ENCODE measurements around the gene MRAP. TPM values are rescaled to one million over a fixed set of nuclear protein-coding genes. Genes with fewer than 3 reads are reported as not detected.

Gene MRAP
- total and polyA plus RNA-seq, 2 experiments from 2014 or later = 0.33 TPM; not detected in 1

GRCh38 chr21:32359719-32360260 is 61.1 kb downstream of the MRAP start:
- WGBS (ENCODE audit: low lambda C conversion rate, missing lambda C conversion rate) = 81% methylated on average over 7 of the region's 7 CpGs
- H3K9me2 ChIP-seq (replicated peaks; ENCODE audit: insufficient read depth) = no peaks in the 10 kb centered on the region
- H3K36me3 ChIP-seq (replicated peaks; ENCODE audit: insufficient read depth, low read depth) = no peaks in the 10 kb centered on the region

GRCh38 chr21:32360401-32360975 is 61.8 kb downstream of the MRAP start:
- H3K4me2 ChIP-seq = no peak overlapping the region
- no peaks in the 10 kb centered on the region for H3K4me1 ChIP-seq (ENCODE audit: insufficient read depth)
- 90% methylated on average over 5 of the region's 5 CpGs for WGBS (ENCODE audit: low lambda C conversion rate, missing lambda C conversion rate)
- no peak overlapping the region for H2AFZ ChIP-seq
- no peaks in the 10 kb centered on the region for H3K36me3 ChIP-seq (replicated peaks; ENCODE audit: insufficient read depth, low read depth)
- no peaks in the 10 kb centered on the region for H3K9me2 ChIP-seq (replicated peaks; ENCODE audit: insufficient read depth)
- H4K20me1 ChIP-seq (ENCODE audit: insufficient read depth, poor library complexity, severe bottlenecking) = no peaks in the 10 kb centered on the region
- no peaks in the 10 kb centered on the region for H3K9me3 ChIP-seq (ENCODE audit: low read depth)
- no peak for DNase-seq (ENCODE audit: low spot score)
- no peak overlapping the region for H3K27ac ChIP-seq
- H3K27me3 ChIP-seq = no peaks in the 10 kb centered on the region
- H3K4me3 ChIP-seq = no peak overlapping the region
- no peaks in the 10 kb centered on the region for H3K79me2 ChIP-seq
- TF ChIP-seq EZH2 (IDR thresholded peaks at IDR 0.05; ENCODE audit: borderline replicate concordance) (no peak), EZH2phosphoT487 (IDR thresholded peaks at IDR 0.05; ENCODE audit: low read depth, severe bottlenecking, unreplicated experiment) (no peak)

More at GRCh38 chr21:32359719-32360260, 61.1 kb downstream of the MRAP start:
- no peak for DNase-seq (ENCODE audit: low spot score)
- H3K4me2 ChIP-seq = no peak overlapping the region
- TF ChIP-seq EZH2 (IDR thresholded peaks at IDR 0.05; ENCODE audit: borderline replicate concordance) = no peak
- TF ChIP-seq EZH2phosphoT487 (IDR thresholded peaks at IDR 0.05; ENCODE audit: low read depth, severe bottlenecking, unreplicated experiment) = no peak
- TF ChIP-seq, protein P1, sequence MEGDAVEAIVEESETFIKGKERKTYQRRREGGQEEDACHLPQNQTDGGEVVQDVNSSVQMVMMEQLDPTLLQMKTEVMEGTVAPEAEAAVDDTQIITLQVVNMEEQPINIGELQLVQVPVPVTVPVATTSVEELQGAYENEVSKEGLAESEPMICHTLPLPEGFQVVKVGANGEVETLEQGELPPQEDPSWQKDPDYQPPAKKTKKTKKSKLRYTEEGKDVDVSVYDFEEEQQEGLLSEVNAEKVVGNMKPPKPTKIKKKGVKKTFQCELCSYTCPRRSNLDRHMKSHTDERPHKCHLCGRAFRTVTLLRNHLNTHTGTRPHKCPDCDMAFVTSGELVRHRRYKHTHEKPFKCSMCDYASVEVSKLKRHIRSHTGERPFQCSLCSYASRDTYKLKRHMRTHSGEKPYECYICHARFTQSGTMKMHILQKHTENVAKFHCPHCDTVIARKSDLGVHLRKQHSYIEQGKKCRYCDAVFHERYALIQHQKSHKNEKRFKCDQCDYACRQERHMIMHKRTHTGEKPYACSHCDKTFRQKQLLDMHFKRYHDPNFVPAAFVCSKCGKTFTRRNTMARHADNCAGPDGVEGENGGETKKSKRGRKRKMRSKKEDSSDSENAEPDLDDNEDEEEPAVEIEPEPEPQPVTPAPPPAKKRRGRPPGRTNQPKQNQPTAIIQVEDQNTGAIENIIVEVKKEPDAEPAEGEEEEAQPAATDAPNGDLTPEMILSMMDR (IDR thresholded peaks at IDR 0.05; ENCODE audit: poor library complexity) = no peak
- no peaks in the 10 kb centered on the region for H3K79me2 ChIP-seq
- H3K4me3 ChIP-seq = no peak overlapping the region
- H3K9me3 ChIP-seq (ENCODE audit: low read depth) = no peaks in the 10 kb centered on the region
- H2AFZ ChIP-seq = no peak overlapping the region
- H3K27me3 ChIP-seq = no peaks in the 10 kb centered on the region
- H4K20me1 ChIP-seq (ENCODE audit: insufficient read depth, poor library complexity, severe bottlenecking) = no peaks in the 10 kb centered on the region
- no peak overlapping the region for H3K27ac ChIP-seq
- H3K4me1 ChIP-seq (ENCODE audit: insufficient read depth) = no peaks in the 10 kb centered on the region

Other genes with a start within 250 kb of the MRAP start
- 7.6 and 9.4 TPM in 2 replicates for gene MIS18A, start 19.8 kb upstream of the MRAP start, total RNA-seq
- gene MIS18A, start 19.8 kb upstream of the MRAP start, polyA plus RNA-seq = 7.7 and 11.2 TPM in 2 replicates
- gene URB1, start 94.2 kb downstream of the MRAP start, total RNA-seq = 10.1 and 13.6 TPM in 2 replicates
- 2.9 and 3.4 TPM in 2 replicates for gene URB1, start 94.2 kb downstream of the MRAP start, polyA plus RNA-seq
- gene EVA1C, start 113.9 kb downstream of the MRAP start, total RNA-seq = 2.9 and 3.4 TPM in 2 replicates
- 2.2 and 4.4 TPM in 2 replicates for gene EVA1C, start 113.9 kb downstream of the MRAP start, polyA plus RNA-seq